Fibroblast of pulmonary artery (primary cell): Measurements from ENCODE around the gene SLC35E2B.
"Not testable (repeated sequence)": the region's sequence is repeated elsewhere in the genome, so short reads cannot be mapped to it uniquely, and the experiment has no call there.

ENCODE experiments used
- DNase-seq: peaks from one replicate; pipeline ENCODE4 v3.0.0-alpha.2; 2010; ENCODE audit warnings: low read depth
- H3K4me3 ChIP-seq: replicated peaks from 2 replicates; pipeline ENCODE4 v1.5.1; 2011; ENCODE audit warnings: low read depth, mild to moderate bottlenecking, control low read depth, low read length, moderate library complexity
- CTCF ChIP-seq: IDR thresholded peaks from 2 replicates; pipeline ENCODE4 v1.5.1; 2011; ENCODE audit warnings: mild to moderate bottlenecking, control low read depth, low read length, inconsistent platforms; ENCODE audit errors: missing control alignments

Gene SLC35E2B

GRCh38 chr1:1658583-1659549 lies 33.7 kb downstream of the SLC35E2B start, which contains the start of gene CDK11B:
Gene CDK11B (minus strand): TSS chr1:1659004. CDS start chr1:1657485, 1,519 bp downstream.
- TF ChIP-seq CTCF: peak; percentile 9
- peak within 1 kb of the TSS; percentile 65 for H3K4me3 ChIP-seq
- peak; percentile 98 for DNase-seq

- not testable (repeated sequence) for DNase-seq, H3K4me3 ChIP-seq
Observed at GRCh38 chr1:1648265-1648664, 44.3 kb downstream of the SLC35E2B start.

GRCh38 chr1:1647567-1648241 lies 44.9 kb downstream of the SLC35E2B start:
- not testable (repeated sequence) for DNase-seq, H3K4me3 ChIP-seq

GRCh38 chr1:1646326-1646725 lies 46.3 kb downstream of the SLC35E2B start:
- not testable (repeated sequence) for DNase-seq, H3K4me3 ChIP-seq

GRCh38 chr1:1640711-1641461 lies 51.7 kb downstream of the SLC35E2B start:
- not testable (repeated sequence) for H3K4me3 ChIP-seq, DNase-seq

- DNase-seq, H3K4me3 ChIP-seq: not testable (repeated sequence)
Observed at GRCh38 chr1:1640081-1640480, 52.5 kb downstream of the SLC35E2B start.

GRCh38 chr1:1639368-1639767 lies 53.2 kb downstream of the SLC35E2B start:
- not testable (repeated sequence) for H3K4me3 ChIP-seq, DNase-seq

- not testable (repeated sequence) for H3K4me3 ChIP-seq
Observed at GRCh38 chr1:1638528-1638927, 54.1 kb downstream of the SLC35E2B start.

GRCh38 chr1:1637479-1637875 lies 55.1 kb downstream of the SLC35E2B start:
- not testable (repeated sequence) for H3K4me3 ChIP-seq, DNase-seq

More at GRCh38 chr1:1638528-1638927, 54.1 kb downstream of the SLC35E2B start:
- DNase-seq: not testable (repeated sequence)

- DNase-seq, H3K4me3 ChIP-seq: not testable (repeated sequence)
Observed at GRCh38 chr1:1636621-1637478, 55.7 kb downstream of the SLC35E2B start.

- H3K4me3 ChIP-seq, DNase-seq: not testable (repeated sequence)
Observed at GRCh38 chr1:1634613-1635012, 58.0 kb downstream of the SLC35E2B start.

- not testable (repeated sequence) for H3K4me3 ChIP-seq, DNase-seq
Observed at GRCh38 chr1:1633409-1633808, 59.2 kb downstream of the SLC35E2B start.
